GM13976 (cell line): Measurements from ENCODE around the gene RASA3.

Experiments used
- DNase-seq: peaks from one replicate; pipeline ENCODE4 v3.0.0; 2012; ENCODE audit warnings: low spot score
- CTCF ChIP-seq: IDR thresholded peaks from 2 replicates; pipeline ENCODE4 v1.5.1; 2012; ENCODE audit warnings: borderline replicate concordance, mild to moderate bottlenecking; ENCODE audit not compliant: insufficient read depth; ENCODE audit errors: extremely low read depth, missing control alignments, control extremely low read depth
- in situ Hi-C: fragments of 300-500 bp; cut with MboI; formaldehyde crosslinking; loops from one replicate; pipeline ENCODE4 v1.12.0; 2022; ENCODE audit warnings: low sequenced_read_pairs, mixed read lengths, inconsistent platforms; ENCODE audit not compliant: unreplicated experiment

The RASA3 gene

DNA sequence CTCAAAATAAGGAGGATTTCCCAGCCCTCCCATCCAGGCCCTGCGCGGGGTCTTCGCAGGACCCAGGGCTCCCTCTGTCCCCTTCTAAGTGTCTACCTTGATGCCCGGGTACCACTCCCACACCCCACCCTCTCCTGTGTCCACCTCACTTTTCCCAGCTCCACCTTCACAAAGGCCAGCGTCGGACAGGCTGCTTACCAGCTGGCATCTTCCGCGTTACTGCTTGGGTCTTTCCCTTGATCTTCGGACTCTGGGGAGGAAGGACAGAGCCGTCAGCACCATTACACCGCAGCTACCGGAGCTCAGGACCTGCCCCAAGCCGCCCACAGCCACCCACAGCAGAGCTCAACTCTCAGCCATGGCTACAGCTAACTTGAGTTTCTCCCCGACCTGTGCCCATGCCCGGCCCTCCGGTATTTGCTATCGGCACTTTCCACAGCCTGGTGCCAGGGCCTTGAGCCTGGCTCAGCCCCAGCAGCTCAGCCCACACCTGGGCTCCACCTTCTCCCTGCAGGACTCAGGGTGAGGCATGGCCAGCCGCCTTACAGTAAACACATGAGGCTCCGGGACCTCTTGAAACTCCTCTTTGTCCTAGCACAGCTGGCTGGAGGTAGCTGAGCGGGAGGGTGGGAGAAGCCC lies 162.3 kb downstream of the RASA3 start:
- no peak for TF ChIP-seq CTCF
- in situ Hi-C loops = no loop called here
- DNase-seq = no peak

DNA sequence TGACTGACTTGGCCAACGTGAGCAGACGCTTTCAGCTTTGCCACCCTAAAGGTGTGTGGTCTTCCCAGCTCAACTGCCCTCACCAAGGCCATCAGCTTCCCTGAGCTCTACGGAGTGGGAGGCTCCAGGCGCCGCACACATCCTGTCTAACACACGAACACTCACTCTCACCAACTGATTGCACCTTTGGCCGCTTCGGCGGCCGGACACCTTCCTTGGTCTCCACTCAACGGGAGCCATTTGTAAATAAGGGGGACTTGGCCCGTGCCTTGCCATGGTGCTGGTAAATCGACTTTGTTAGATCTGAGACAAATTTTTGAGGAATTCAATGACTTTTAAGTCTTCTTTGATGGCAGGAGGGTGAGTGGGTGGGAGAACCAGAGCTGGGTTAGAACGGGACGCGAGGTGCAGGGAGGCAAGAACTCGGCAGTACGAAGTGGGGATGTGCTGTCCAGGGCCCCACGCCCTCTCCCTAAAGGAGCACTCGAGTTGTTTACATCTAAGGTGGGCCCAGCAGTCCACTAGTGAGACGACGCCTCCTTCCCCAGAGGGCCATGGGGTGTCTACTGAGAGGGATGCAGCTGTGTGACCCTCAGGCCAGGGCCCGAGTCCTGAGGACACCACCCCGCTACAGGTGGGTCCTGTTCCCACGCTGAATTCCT lies 163.0 kb downstream of the RASA3 start:
- TF ChIP-seq CTCF = no peak
- in situ Hi-C loops = no loop called here

GRCh38 chr13:113968463-113969310 lies 163.7 kb downstream of the RASA3 start:
- in situ Hi-C loops = no loop called here
- DNase-seq = no peak
- no peak for TF ChIP-seq CTCF

More for the DNA sequence above, 163.0 kb downstream of the RASA3 start:
- DNase-seq = no peak

- TF ChIP-seq CTCF = no peak
- in situ Hi-C loops = no loop called here
- no peak for DNase-seq
Measured at GRCh38 chr13:113967729-113968462, 164.5 kb downstream of the RASA3 start.

- no peak for TF ChIP-seq CTCF
- in situ Hi-C loops = no loop called here
Measured at GRCh38 chr13:113967206-113967720, 165.2 kb downstream of the RASA3 start.

More at GRCh38 chr13:113967206-113967720, 165.2 kb downstream of the RASA3 start:
- no peak for DNase-seq
